HG02759 (cell line): ENCODE measurements around the gene SYT15.
"Not testable (repeated sequence)": the region's sequence is repeated elsewhere in the genome, so short reads cannot be mapped to it uniquely, and the experiment has no call there.

Source experiments
- ATAC-seq: cut with Tn5 transposase; IDR thresholded peaks from one replicate; pipeline ENCODE4 v1.9.1; 2021; ENCODE audit warnings: mild to moderate bottlenecking, moderate library complexity; ENCODE audit not compliant: unreplicated experiment

SYT15 gene

GRCh38 chr10:46585246-46585645 is 6.3 kb downstream of the SYT15 start:
- not testable (repeated sequence) for ATAC-seq

GRCh38 chr10:46587546-46587945 is 8.6 kb downstream of the SYT15 start:
- ATAC-seq: not testable (repeated sequence)

- ATAC-seq: not testable (repeated sequence)
Observed at GRCh38 chr10:46588221-46588620, 9.3 kb downstream of the SYT15 start.

GRCh38 chr10:46589589-46589988 is 10.7 kb downstream of the SYT15 start:
- not testable (repeated sequence) for ATAC-seq

GRCh38 chr10:46591053-46591452 is 12.1 kb downstream of the SYT15 start:
- not testable (repeated sequence) for ATAC-seq

GRCh38 chr10:46593307-46593706 is 14.4 kb downstream of the SYT15 start:
- not testable (repeated sequence) for ATAC-seq

- not testable (repeated sequence) for ATAC-seq
Observed at GRCh38 chr10:46594453-46595063, 15.6 kb downstream of the SYT15 start.

- not testable (repeated sequence) for ATAC-seq
Observed at GRCh38 chr10:46596570-46596969, 17.6 kb downstream of the SYT15 start.

GRCh38 chr10:46597616-46598246 is 18.8 kb downstream of the SYT15 start:
- ATAC-seq: peak; percentile 89

GRCh38 chr10:46600516-46600915 is 21.6 kb downstream of the SYT15 start:
- ATAC-seq: peak; percentile 75

- not testable (repeated sequence) for ATAC-seq
Observed at GRCh38 chr10:46615540-46615939, 36.6 kb downstream of the SYT15 start.

- ATAC-seq: not testable (repeated sequence)
Observed at GRCh38 chr10:46616227-46616626, 37.3 kb downstream of the SYT15 start.

GRCh38 chr10:46617134-46617533 is 38.2 kb downstream of the SYT15 start:
- not testable (repeated sequence) for ATAC-seq

GRCh38 chr10:46617913-46618312 is 39.0 kb downstream of the SYT15 start:
- ATAC-seq: not testable (repeated sequence)

GRCh38 chr10:46623899-46624654 is 45.1 kb downstream of the SYT15 start:
- not testable (repeated sequence) for ATAC-seq

- ATAC-seq: not testable (repeated sequence)
Observed at GRCh38 chr10:46629805-46630204, 50.9 kb downstream of the SYT15 start.

- ATAC-seq: not testable (repeated sequence)
Observed at GRCh38 chr10:46630816-46631215, 51.9 kb downstream of the SYT15 start.

- not testable (repeated sequence) for ATAC-seq
Observed at GRCh38 chr10:46631683-46632082, 52.8 kb downstream of the SYT15 start.

- ATAC-seq: not testable (repeated sequence)
Observed at GRCh38 chr10:46634698-46635097, 55.8 kb downstream of the SYT15 start.

- peak; percentile 94 for ATAC-seq
Observed at GRCh38 chr10:46635364-46635959, 56.5 kb downstream of the SYT15 start.

GRCh38 chr10:46640005-46640404 is 61.1 kb downstream of the SYT15 start:
- not testable (repeated sequence) for ATAC-seq
